ENCODE measurements around the gene PHACTR1. TPM values are rescaled to one million over a fixed set of nuclear protein-coding genes. Genes with fewer than 3 reads are reported as not detected.
A peak's percentile ranks its signal among the peaks of the same experiment; 100 is the strongest.

Gene PHACTR1
- total and polyA plus RNA-seq, 9 of the 15 experiments (the other 6 are each of a cell fraction or from before 2014, with no cell fraction given): 11.5 to 32.6 (median 22.0) TPM

DNA sequence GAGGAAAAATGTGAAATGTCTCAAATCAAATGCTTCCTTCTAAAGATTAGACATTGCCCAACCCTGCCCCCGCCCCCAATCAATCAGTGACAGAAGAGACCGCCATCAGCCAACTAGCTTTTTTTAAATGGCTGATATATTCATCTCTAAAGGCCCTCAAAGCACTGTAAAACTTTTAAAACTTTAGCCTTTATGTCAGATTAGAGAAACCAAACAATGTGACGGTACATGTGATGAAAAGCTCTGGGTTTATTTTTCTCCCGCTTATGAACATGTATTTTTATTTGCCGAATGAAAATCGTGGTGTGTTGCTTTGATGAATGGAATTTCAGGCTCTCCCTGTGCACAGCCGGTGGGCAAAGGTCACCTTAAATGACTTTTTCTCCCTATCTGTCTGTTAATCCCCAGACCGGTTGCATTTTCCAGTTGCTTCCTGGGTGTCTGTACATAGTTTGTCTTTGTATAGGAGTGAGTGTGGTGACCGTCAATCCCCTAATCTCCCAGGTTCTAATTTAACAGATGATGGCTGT lies 573.3 kb downstream of the PHACTR1 start (continued):
- TF ChIP-seq, protein P1, sequence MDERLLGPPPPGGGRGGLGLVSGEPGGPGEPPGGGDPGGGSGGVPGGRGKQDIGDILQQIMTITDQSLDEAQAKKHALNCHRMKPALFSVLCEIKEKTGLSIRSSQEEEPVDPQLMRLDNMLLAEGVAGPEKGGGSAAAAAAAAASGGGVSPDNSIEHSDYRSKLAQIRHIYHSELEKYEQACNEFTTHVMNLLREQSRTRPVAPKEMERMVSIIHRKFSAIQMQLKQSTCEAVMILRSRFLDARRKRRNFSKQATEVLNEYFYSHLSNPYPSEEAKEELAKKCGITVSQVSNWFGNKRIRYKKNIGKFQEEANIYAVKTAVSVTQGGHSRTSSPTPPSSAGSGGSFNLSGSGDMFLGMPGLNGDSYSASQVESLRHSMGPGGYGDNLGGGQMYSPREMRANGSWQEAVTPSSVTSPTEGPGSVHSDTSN (CRISPR knock-in tag; IDR thresholded peaks at IDR 0.05; ENCODE audit: low read depth): no peak
- TF ChIP-seq, protein P1 (tag; conservative IDR thresholded peaks at IDR 0.05; ENCODE audit: low read depth): peak; percentile 66
- TF ChIP-seq MTA2 (IDR thresholded peaks at IDR 0.05; ENCODE audit: low read depth): no peak
- no peak for TF ChIP-seq SMARCA4 (IDR thresholded peaks at IDR 0.05)
- TF ChIP-seq KDM5B (IDR thresholded peaks at IDR 0.05; ENCODE audit: insufficient replicate concordance, low read depth, low read length): no peak
- no peak for TF ChIP-seq FOSL1 (tag; conservative IDR thresholded peaks at IDR 0.05)
- TF ChIP-seq, protein P2, sequence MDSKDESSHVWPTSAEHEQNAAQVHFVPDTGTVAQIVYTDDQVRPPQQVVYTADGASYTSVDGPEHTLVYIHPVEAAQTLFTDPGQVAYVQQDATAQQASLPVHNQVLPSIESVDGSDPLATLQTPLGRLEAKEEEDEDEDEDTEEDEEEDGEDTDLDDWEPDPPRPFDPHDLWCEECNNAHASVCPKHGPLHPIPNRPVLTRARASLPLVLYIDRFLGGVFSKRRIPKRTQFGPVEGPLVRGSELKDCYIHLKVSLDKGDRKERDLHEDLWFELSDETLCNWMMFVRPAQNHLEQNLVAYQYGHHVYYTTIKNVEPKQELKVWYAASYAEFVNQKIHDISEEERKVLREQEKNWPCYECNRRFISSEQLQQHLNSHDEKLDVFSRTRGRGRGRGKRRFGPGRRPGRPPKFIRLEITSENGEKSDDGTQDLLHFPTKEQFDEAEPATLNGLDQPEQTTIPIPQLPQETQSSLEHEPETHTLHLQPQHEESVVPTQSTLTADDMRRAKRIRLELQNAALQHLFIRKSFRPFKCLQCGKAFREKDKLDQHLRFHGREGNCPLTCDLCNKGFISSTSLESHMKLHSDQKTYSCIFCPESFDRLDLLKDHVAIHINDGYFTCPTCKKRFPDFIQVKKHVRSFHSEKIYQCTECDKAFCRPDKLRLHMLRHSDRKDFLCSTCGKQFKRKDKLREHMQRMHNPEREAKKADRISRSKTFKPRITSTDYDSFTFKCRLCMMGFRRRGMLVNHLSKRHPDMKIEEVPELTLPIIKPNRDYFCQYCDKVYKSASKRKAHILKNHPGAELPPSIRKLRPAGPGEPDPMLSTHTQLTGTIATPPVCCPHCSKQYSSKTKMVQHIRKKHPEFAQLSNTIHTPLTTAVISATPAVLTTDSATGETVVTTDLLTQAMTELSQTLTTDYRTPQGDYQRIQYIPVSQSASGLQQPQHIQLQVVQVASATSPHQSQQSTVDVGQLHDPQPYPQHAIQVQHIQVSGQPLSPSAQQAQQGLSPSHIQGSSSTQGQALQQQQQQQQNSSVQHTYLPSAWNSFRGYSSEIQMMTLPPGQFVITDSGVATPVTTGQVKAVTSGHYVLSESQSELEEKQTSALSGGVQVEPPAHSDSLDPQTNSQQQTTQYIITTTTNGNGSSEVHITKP (IDR thresholded peaks at IDR 0.05; ENCODE audit: partially characterized antibody): no peak
- TF ChIP-seq NEUROD1 (IDR thresholded peaks at IDR 0.05; ENCODE audit: borderline replicate concordance, low read depth, low read length, partially characterized antibody): no peak
- TF ChIP-seq NR2C2 (CRISPR knock-in tag; IDR thresholded peaks at IDR 0.05): no peak
- TF ChIP-seq NR2C2 (tag; IDR thresholded peaks at IDR 0.05): peak; percentile 28; the same call in 1 of the 2 replicates
- TF ChIP-seq ZNF696 (CRISPR knock-in tag; conservative IDR thresholded peaks at IDR 0.05): no peak
- peak; percentile 11; the same call in 1 of the 2 replicates for TF ChIP-seq LEF1 (IDR thresholded peaks at IDR 0.05)
- TF ChIP-seq ADNP (tag; IDR thresholded peaks at IDR 0.05): 0 out of 2 replicates have a peak, but pooled peaks have one; percentile 2
- no peak for TF ChIP-seq ZFP1 (CRISPR knock-in tag; IDR thresholded peaks at IDR 0.05)
- TF ChIP-seq CBFA2T2 (conservative IDR thresholded peaks at IDR 0.05): no peak
- TF ChIP-seq, protein P3, sequence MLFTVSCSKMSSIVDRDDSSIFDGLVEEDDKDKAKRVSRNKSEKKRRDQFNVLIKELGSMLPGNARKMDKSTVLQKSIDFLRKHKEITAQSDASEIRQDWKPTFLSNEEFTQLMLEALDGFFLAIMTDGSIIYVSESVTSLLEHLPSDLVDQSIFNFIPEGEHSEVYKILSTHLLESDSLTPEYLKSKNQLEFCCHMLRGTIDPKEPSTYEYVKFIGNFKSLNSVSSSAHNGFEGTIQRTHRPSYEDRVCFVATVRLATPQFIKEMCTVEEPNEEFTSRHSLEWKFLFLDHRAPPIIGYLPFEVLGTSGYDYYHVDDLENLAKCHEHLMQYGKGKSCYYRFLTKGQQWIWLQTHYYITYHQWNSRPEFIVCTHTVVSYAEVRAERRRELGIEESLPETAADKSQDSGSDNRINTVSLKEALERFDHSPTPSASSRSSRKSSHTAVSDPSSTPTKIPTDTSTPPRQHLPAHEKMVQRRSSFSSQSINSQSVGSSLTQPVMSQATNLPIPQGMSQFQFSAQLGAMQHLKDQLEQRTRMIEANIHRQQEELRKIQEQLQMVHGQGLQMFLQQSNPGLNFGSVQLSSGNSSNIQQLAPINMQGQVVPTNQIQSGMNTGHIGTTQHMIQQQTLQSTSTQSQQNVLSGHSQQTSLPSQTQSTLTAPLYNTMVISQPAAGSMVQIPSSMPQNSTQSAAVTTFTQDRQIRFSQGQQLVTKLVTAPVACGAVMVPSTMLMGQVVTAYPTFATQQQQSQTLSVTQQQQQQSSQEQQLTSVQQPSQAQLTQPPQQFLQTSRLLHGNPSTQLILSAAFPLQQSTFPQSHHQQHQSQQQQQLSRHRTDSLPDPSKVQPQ (CRISPR knock-in tag; IDR thresholded peaks at IDR 0.05; ENCODE audit: borderline replicate concordance): no peak
